Heart right ventricle (tissue), 16 donors: ENCODE measurements around the gene IER5L. TPM values are rescaled to one million over a fixed set of nuclear protein-coding genes. Genes with fewer than 3 reads are reported as not detected.

Experiments
- ATAC-seq, 8 donors: fragments of 200-7000 bp; cut with Tn5 transposase; one replicate each; pipeline ENCODE4 v1.9.1; 2020; ENCODE audit warnings: mild to moderate bottlenecking in 8 of 8, moderate library complexity in 8 of 8, moderate number of reproducible peaks in 1 of 8
- DNase-seq, 2 donors: peaks; one replicate each; pipeline ENCODE4 v3.0.0-alpha.2; 2020
- H3K27ac ChIP-seq, 10 donors: fragments of 200-600 bp; sonication (generic) in 2 of 10; one replicate each; pipeline versions ENCODE4 v1.5.0 to v1.8.0; 2020 to 2022; ENCODE audit warnings: mild to moderate bottlenecking in 3 of 10
- H3K27me3 ChIP-seq, 7 donors: fragments of 200-600 bp; one replicate each; pipeline ENCODE4 v1.8.0; 2021 to 2022; ENCODE audit warnings: mild to moderate bottlenecking in 2 of 7
- H3K36me3 ChIP-seq, 9 donors: fragments of 200-600 bp; sonication (generic) in 1 of 9; one replicate each; pipeline versions ENCODE4 v1.5.0 to v1.8.0; 2020 to 2022; ENCODE audit warnings: mild to moderate bottlenecking in 2 of 9
- H3K4me1 ChIP-seq, 9 donors: fragments of 200-600 bp; sonication (generic) in 1 of 9; one replicate each; pipeline versions ENCODE4 v1.5.0 to v1.8.0; 2020 to 2022; ENCODE audit warnings: mild to moderate bottlenecking in 4 of 9
- H3K4me3 ChIP-seq, 10 donors: fragments of 200-600 bp; sonication (generic) in 2 of 10; one replicate each; pipeline versions ENCODE4 v1.5.0 to v1.8.0; 2020 to 2022; ENCODE audit warnings: mild to moderate bottlenecking in 7 of 10, moderate library complexity in 2 of 10
- H3K9me3 ChIP-seq, 11 donors: fragments of 200-600 bp in 10 of 11; sonication (generic) in 2 of 11; one replicate each; pipeline versions ENCODE4 v1.5.0 to v1.8.0; 2013 to 2022; ENCODE audit warnings: mild to moderate bottlenecking in 2 of 11, control low read depth in 1 of 11, moderate library complexity in 1 of 11
- CTCF ChIP-seq, 9 donors: fragments of 200-600 bp; sonication (generic) in 2 of 9; IDR thresholded peaks; one replicate each; pipeline versions ENCODE4 v1.5.0 to v1.8.0; 2021 to 2022; ENCODE audit warnings: antibody characterized with exemption in 9 of 9, mild to moderate bottlenecking in 5 of 9, moderate library complexity in 1 of 9
- WGBS, 2 donors: extraction: QIAGEN DNeasy Blood & Tissue Kit; methylation state at CpG; one replicate each; pipeline ENCODE4 v1.1.7; 2013; ENCODE audit warnings: inconsistent platforms in 1 of 2; 5-methylcytosine and 5-hydroxymethylcytosine counted together
- intact Hi-C, 10 donors: fragments of 100-400 bp; cut with DNase I; formaldehyde crosslinking; loops; one replicate each; pipeline versions ENCODE4 v1.11.1 to v1.14.2; 2022
- polyA plus RNA-seq, 2 donors: library from polyadenylated mRNA; stranded (reverse); fragments of 200-250 nt; gene quantifications; one replicate each; pipeline ENCODE4 v1.2.3, GENCODE V29; 2013
- total RNA-seq, 10 donors: library from RNA; stranded (reverse); fragmentation: NEBNext Ultra II Directional in 3 of 10; extraction: Animal tissue kit (Norgen Biotek cat#: 25700) in 3 of 10; gene quantifications; one replicate each; pipeline versions ENCODE4 v1.2.1 to v1.2.4, GENCODE V29; 2021 to 2023
- donor health status: Arrhythmogenic right ventricular cardiomyopathy.
- donor health status: ischemic (EF 13 %, LVEDD 7.1; RV severe dilation, severe dysfunction).
- donor health status: healthy with polysubstance abuse.
- donor health status: DM: no; HTN: yes; CAD: no.
- donor health status: DM: no; HTN: no; CAD: no.
- donor health status: ischemic (EF 25% LVEDD 6.9; RV normal size, moderate dysfunction).
- donor health status: ischemic (EF 25% LVEDD 5.7; RV mildly dilated, moderate dysfunction).
- donor health status: healthy.
- donor health status: DM: yes; HTN: yes; CAD: no.
- donor health status: Ischemic cardiomyopathy.
- donor health status: ischemic (EF 35%, LVEDD 5.7; RV mildly dilated, moderate dysfunction).
- donor health status: nonischemic (EF 11% LVEDD 7.7; RV severe dilation, severe dysfunction).
- donor health status: DM: yes; HTN: yes; CAD: no.
- donor health status: PGD.
- donor health status: ischemic (EF 29% LVEDD 5.4; RV normal size, mild dysfunction).
- donor health status: nonischemic (EF 23%, LVEDD 6.1; RV moderate dilation, normal function).

IER5L gene
- total and polyA plus RNA-seq, 12 donors: 1.2 to 26.3 (median 5.6) TPM

- Histone ChIP-seq H3K9me3 (peaks cover 0 to 5% (median 0%) of the 10 kb centered on the region in 11 donors), H3K36me3 (no peaks in the 10 kb centered on the region), H3K4me3 (no peak overlapping the region), H3K27me3 (no peaks in the 10 kb centered on the region), H3K27ac (no peak overlapping the region), H3K4me1 (peaks cover 0 to 15% (median 0%) of the 10 kb centered on the region in 9 donors)
- WGBS, 2 donors: 60 to 74% methylated on average over 9 of the region's 9 CpGs
- TF ChIP-seq CTCF (IDR thresholded peaks at IDR 0.05): no peak
- ATAC-seq (no peak), DNase-seq (no peak)
- intact Hi-C loops: loop anchor here in 2 of 10 donors (5.0 to 10.0 kb wide), 2 partner anchors 73 to 130 kb away; no protein-coding TSS in a partner anchor
Observed at GRCh38 chr9:129184596-129185122, 6.6 kb upstream of the IER5L start.

GRCh38 chr9:129184219-129184524 is 6.1 kb upstream of the IER5L start:
- intact Hi-C loops: loop anchor here in 2 of 10 donors (5.0 to 10.0 kb wide), 2 partner anchors 73 to 131 kb away; no protein-coding TSS in a partner anchor
- TF ChIP-seq CTCF (IDR thresholded peaks at IDR 0.05): no peak

GRCh38 chr9:129183495-129184218 is 5.6 kb upstream of the IER5L start:
- Histone ChIP-seq H3K36me3 (no peaks in the 10 kb centered on the region), H3K4me3 (no peak overlapping the region), H3K27ac (no peak overlapping the region), H3K9me3 (peaks cover 0 to 5% (median 0%) of the 10 kb centered on the region in 11 donors), H3K27me3 (no peaks in the 10 kb centered on the region), H3K4me1 (peaks cover 0 to 17% (median 3%) of the 10 kb centered on the region in 9 donors)
- 65 to 68% methylated on average over 6 of the region's 6 CpGs for WGBS, 2 donors
- intact Hi-C loops: loop anchor here in 2 of 10 donors (5.0 to 10.0 kb wide), 2 partner anchors 74 to 131 kb away; no protein-coding TSS in a partner anchor
- DNase-seq: no peak
- peak in 1 of 8 donors; percentile 9 for ATAC-seq
- no peak for TF ChIP-seq CTCF (IDR thresholded peaks at IDR 0.05)

More at GRCh38 chr9:129184219-129184524, 6.1 kb upstream of the IER5L start:
- peaks cover 0 to 15% (median 0%) of the 10 kb centered on the region in 9 donors for H3K4me1 ChIP-seq
- H3K27me3 ChIP-seq: no peaks in the 10 kb centered on the region
- H3K4me3 ChIP-seq: no peak overlapping the region
- ATAC-seq (no peak), DNase-seq (no peak)
- WGBS, 2 donors: 81% methylated on average over 7 of the region's 7 CpGs
- no peaks in the 10 kb centered on the region for H3K36me3 ChIP-seq
- H3K27ac ChIP-seq: no peak overlapping the region
- peaks cover 0 to 5% (median 0%) of the 10 kb centered on the region in 11 donors for H3K9me3 ChIP-seq

GRCh38 chr9:129182625-129183494 is 4.8 kb upstream of the IER5L start:
- peaks cover 3 to 21% (median 8%) of the 10 kb centered on the region in 9 donors for H3K4me1 ChIP-seq
- no peak overlapping the region for H3K4me3 ChIP-seq
- WGBS, 2 donors: 69 to 70% methylated on average over 20 of the region's 20 CpGs
- no peaks in the 10 kb centered on the region for H3K36me3 ChIP-seq
- H3K27ac ChIP-seq: no peak overlapping the region
- intact Hi-C loops: loop anchor here in 2 of 10 donors (5.0 to 10.0 kb wide), 2 partner anchors 74 to 132 kb away; no protein-coding TSS in a partner anchor
- no peak for ATAC-seq
- H3K27me3 ChIP-seq: no peaks in the 10 kb centered on the region
- peak in 7 of 9 donors; percentile 40 to 59 (median 50) for TF ChIP-seq CTCF (IDR thresholded peaks at IDR 0.05)
- H3K9me3 ChIP-seq: peaks cover 0 to 5% (median 0%) of the 10 kb centered on the region in 11 donors
- DNase-seq: peak; percentile 33 to 44
